ENCODE results near the gene PAOX.
A peak's percentile ranks its signal among the peaks of the same experiment; 100 is the strongest.

The PAOX gene

GRCh38 chr10:133394064-133394663 is 15.1 kb downstream of the PAOX start, which contains the start of gene MTG1:
MTG1 (plus strand) TSS chr10:133394157; CDS start chr10:133394221, 64 bp downstream.
- peak within 1 kb of the TSS; percentile 80 for H3K4me2 ChIP-seq (ENCODE audit: low read length)

GRCh38 chr10:133394801-133395221 is 15.7 kb downstream of the PAOX start:
- H3K4me1 ChIP-seq (ENCODE audit: control insufficient read depth, insufficient read depth, low read length), result peaks cover 10% of the 10 kb centered on the region
- no peaks in the 10 kb centered on the region for H3K27me3 ChIP-seq (ENCODE audit: control insufficient read depth, insufficient read depth, low read length)
- H3K4me2 ChIP-seq (ENCODE audit: low read length), result peak overlapping the region; percentile 80
- peak overlapping the region; percentile 97 for H3K9ac ChIP-seq (ENCODE audit: low read depth, low read length)
- H3K4me3 ChIP-seq (ENCODE audit: low read length), result peak overlapping the region; percentile 99
- H3K9me3 ChIP-seq (replicated peaks; ENCODE audit: low read length), result no peaks in the 10 kb centered on the region
- H3K36me3 ChIP-seq (ENCODE audit: insufficient read depth, low read length), result peaks cover 27% of the 10 kb centered on the region

More at GRCh38 chr10:133394064-133394663, 15.1 kb downstream of the PAOX start, which contains the start of gene MTG1:
- H3K36me3 ChIP-seq (ENCODE audit: insufficient read depth, low read length), result peaks cover 22% of the 10 kb centered on the region
- peak within 1 kb of the TSS; percentile 99 for H3K4me3 ChIP-seq (ENCODE audit: low read length)
- H3K27me3 ChIP-seq (ENCODE audit: control insufficient read depth, insufficient read depth, low read length), result no peaks in the 10 kb centered on the region
- H3K4me1 ChIP-seq (ENCODE audit: control insufficient read depth, insufficient read depth, low read length), result peaks cover 10% of the 10 kb centered on the region
- H3K9ac ChIP-seq (ENCODE audit: low read depth, low read length), result peak within 1 kb of the TSS; percentile 97
- no peaks in the 10 kb centered on the region for H3K9me3 ChIP-seq (replicated peaks; ENCODE audit: low read length)

- no peak overlapping the region for H3K4me3 ChIP-seq (ENCODE audit: low read length)
Measured at GRCh38 chr10:133396035-133396624, 17.1 kb downstream of the PAOX start.

GRCh38 chr10:133397938-133398337 is 18.9 kb downstream of the PAOX start:
- H3K36me3 ChIP-seq (ENCODE audit: insufficient read depth, low read length), result peaks cover 47% of the 10 kb centered on the region
- no peak overlapping the region for H3K4me2 ChIP-seq (ENCODE audit: low read length)
- H3K27me3 ChIP-seq (ENCODE audit: control insufficient read depth, insufficient read depth, low read length), result no peaks in the 10 kb centered on the region
- H3K4me3 ChIP-seq (ENCODE audit: low read length), result no peak overlapping the region
- no peaks in the 10 kb centered on the region for H3K9me3 ChIP-seq (replicated peaks; ENCODE audit: low read length)
- H3K9ac ChIP-seq (ENCODE audit: low read depth, low read length), result no peak overlapping the region
- H3K4me1 ChIP-seq (ENCODE audit: control insufficient read depth, insufficient read depth, low read length), result peaks cover 10% of the 10 kb centered on the region

More at GRCh38 chr10:133396035-133396624, 17.1 kb downstream of the PAOX start:
- Histone ChIP-seq H3K27me3 (ENCODE audit: control insufficient read depth, insufficient read depth, low read length) (no peaks in the 10 kb centered on the region), H3K9me3 (replicated peaks; ENCODE audit: low read length) (no peaks in the 10 kb centered on the region), H3K9ac (ENCODE audit: low read depth, low read length) (no peak overlapping the region), H3K36me3 (ENCODE audit: insufficient read depth, low read length) (peaks cover 35% of the 10 kb centered on the region), H3K4me1 (ENCODE audit: control insufficient read depth, insufficient read depth, low read length) (peaks cover 10% of the 10 kb centered on the region), H3K4me2 (ENCODE audit: low read length) (peak overlapping the region; percentile 80)

- H3K4me3 ChIP-seq (ENCODE audit: low read length), result no peak overlapping the region
- no peak overlapping the region for H3K9ac ChIP-seq (ENCODE audit: low read depth, low read length)
- peaks cover 8% of the 10 kb centered on the region for H3K4me1 ChIP-seq (ENCODE audit: control insufficient read depth, insufficient read depth, low read length)
- H3K27me3 ChIP-seq (ENCODE audit: control insufficient read depth, insufficient read depth, low read length), result no peaks in the 10 kb centered on the region
- peaks cover 54% of the 10 kb centered on the region for H3K36me3 ChIP-seq (ENCODE audit: insufficient read depth, low read length)
- H3K4me2 ChIP-seq (ENCODE audit: low read length), result no peak overlapping the region
- H3K9me3 ChIP-seq (replicated peaks; ENCODE audit: low read length), result no peaks in the 10 kb centered on the region
Measured at GRCh38 chr10:133399123-133399601, 20.1 kb downstream of the PAOX start.

- Histone ChIP-seq H3K27me3 (ENCODE audit: control insufficient read depth, insufficient read depth, low read length) (no peaks in the 10 kb centered on the region), H3K9me3 (replicated peaks; ENCODE audit: low read length) (no peaks in the 10 kb centered on the region), H3K36me3 (ENCODE audit: insufficient read depth, low read length) (peaks cover 60% of the 10 kb centered on the region), H3K4me2 (ENCODE audit: low read length) (no peak overlapping the region), H3K4me1 (ENCODE audit: control insufficient read depth, insufficient read depth, low read length) (peaks cover 9% of the 10 kb centered on the region), H3K4me3 (ENCODE audit: low read length) (no peak overlapping the region), H3K9ac (ENCODE audit: low read depth, low read length) (no peak overlapping the region)
Measured at GRCh38 chr10:133400624-133401424, 21.8 kb downstream of the PAOX start.

- no peak overlapping the region for H3K9ac ChIP-seq (ENCODE audit: low read depth, low read length)
- H3K4me2 ChIP-seq (ENCODE audit: low read length), result no peak overlapping the region
- H3K9me3 ChIP-seq (replicated peaks; ENCODE audit: low read length), result no peaks in the 10 kb centered on the region
- H3K4me3 ChIP-seq (ENCODE audit: low read length), result no peak overlapping the region
- H3K27me3 ChIP-seq (ENCODE audit: control insufficient read depth, insufficient read depth, low read length), result no peaks in the 10 kb centered on the region
- H3K4me1 ChIP-seq (ENCODE audit: control insufficient read depth, insufficient read depth, low read length), result peaks cover 9% of the 10 kb centered on the region
- peaks cover 60% of the 10 kb centered on the region for H3K36me3 ChIP-seq (ENCODE audit: insufficient read depth, low read length)
Measured at GRCh38 chr10:133401500-133401899, 22.4 kb downstream of the PAOX start.

GRCh38 chr10:133401981-133402725 is 23.1 kb downstream of the PAOX start:
- Histone ChIP-seq H3K27me3 (ENCODE audit: control insufficient read depth, insufficient read depth, low read length) (no peaks in the 10 kb centered on the region), H3K36me3 (ENCODE audit: insufficient read depth, low read length) (peaks cover 62% of the 10 kb centered on the region), H3K4me1 (ENCODE audit: control insufficient read depth, insufficient read depth, low read length) (peaks cover 9% of the 10 kb centered on the region), H3K9ac (ENCODE audit: low read depth, low read length) (no peak overlapping the region), H3K4me2 (ENCODE audit: low read length) (no peak overlapping the region), H3K4me3 (ENCODE audit: low read length) (no peak overlapping the region), H3K9me3 (replicated peaks; ENCODE audit: low read length) (no peaks in the 10 kb centered on the region)

- H3K4me1 ChIP-seq (ENCODE audit: control insufficient read depth, insufficient read depth, low read length), result peaks cover 9% of the 10 kb centered on the region
- no peak overlapping the region for H3K4me2 ChIP-seq (ENCODE audit: low read length)
- H3K9me3 ChIP-seq (replicated peaks; ENCODE audit: low read length), result no peaks in the 10 kb centered on the region
- H3K9ac ChIP-seq (ENCODE audit: low read depth, low read length), result no peak overlapping the region
- H3K27me3 ChIP-seq (ENCODE audit: control insufficient read depth, insufficient read depth, low read length), result no peaks in the 10 kb centered on the region
- H3K4me3 ChIP-seq (ENCODE audit: low read length), result no peak overlapping the region
- peaks cover 61% of the 10 kb centered on the region for H3K36me3 ChIP-seq (ENCODE audit: insufficient read depth, low read length)
Measured at GRCh38 chr10:133403359-133403758, 24.3 kb downstream of the PAOX start.

GRCh38 chr10:133403784-133404183 is 24.7 kb downstream of the PAOX start:
- Histone ChIP-seq H3K27me3 (ENCODE audit: control insufficient read depth, insufficient read depth, low read length) (no peaks in the 10 kb centered on the region), H3K4me1 (ENCODE audit: control insufficient read depth, insufficient read depth, low read length) (peaks cover 9% of the 10 kb centered on the region), H3K9me3 (replicated peaks; ENCODE audit: low read length) (no peaks in the 10 kb centered on the region), H3K4me2 (ENCODE audit: low read length) (no peak overlapping the region), H3K9ac (ENCODE audit: low read depth, low read length) (no peak overlapping the region), H3K4me3 (ENCODE audit: low read length) (no peak overlapping the region), H3K36me3 (ENCODE audit: insufficient read depth, low read length) (peaks cover 61% of the 10 kb centered on the region)

GRCh38 chr10:133405272-133405671 is 26.2 kb downstream of the PAOX start:
- Histone ChIP-seq H3K9me3 (replicated peaks; ENCODE audit: low read length) (no peaks in the 10 kb centered on the region), H3K36me3 (ENCODE audit: insufficient read depth, low read length) (peaks cover 58% of the 10 kb centered on the region), H3K4me1 (ENCODE audit: control insufficient read depth, insufficient read depth, low read length) (peaks cover 9% of the 10 kb centered on the region), H3K9ac (ENCODE audit: low read depth, low read length) (no peak overlapping the region), H3K27me3 (ENCODE audit: control insufficient read depth, insufficient read depth, low read length) (no peaks in the 10 kb centered on the region), H3K4me3 (ENCODE audit: low read length) (no peak overlapping the region), H3K4me2 (ENCODE audit: low read length) (peak overlapping the region; percentile 22)

All from skeletal muscle satellite cell (primary cell).